CD4-positive, alpha-beta T cell treated with Interleukin-6 for 4 hours (primary cell): ENCODE measurements around the gene TBCCD1.
"Not testable (repeated sequence)": the region's sequence is repeated elsewhere in the genome, so short reads cannot be mapped to it uniquely, and the experiment has no call there.

Source experiments
- DNase-seq: peaks from one replicate; pipeline ENCODE4 v3.0.0-alpha.2; 2020; ENCODE audit warnings: mixed read lengths

The TBCCD1 gene

DNA sequence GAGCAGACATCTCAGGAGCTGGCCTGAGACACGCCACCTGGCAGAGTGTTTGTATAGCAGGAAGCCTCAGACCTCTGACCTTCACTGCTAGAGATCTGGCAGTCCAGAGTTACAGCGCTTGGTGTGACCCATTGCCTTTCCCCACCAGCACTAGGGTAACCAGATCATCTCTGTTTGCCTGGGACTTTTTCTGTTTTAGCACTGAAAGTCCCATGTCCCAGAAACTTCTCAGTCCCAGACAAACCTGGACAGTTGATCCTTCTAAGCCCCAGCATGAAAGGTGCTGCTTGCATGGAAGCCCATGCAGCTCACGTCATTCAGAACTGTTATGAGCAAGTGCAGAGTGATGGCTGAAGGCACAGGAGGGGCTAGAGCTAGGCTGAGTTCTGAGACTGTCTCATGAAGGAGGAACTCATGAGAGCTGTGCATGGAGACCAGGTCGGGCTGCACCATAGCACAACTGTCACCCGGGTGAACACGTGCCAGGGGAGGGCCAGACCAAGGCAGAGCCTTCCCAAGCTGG lies 27.5 kb upstream of the TBCCD1 start:
- no peak for DNase-seq

GRCh38 chr3:186593862-186594261 lies 26.7 kb upstream of the TBCCD1 start:
- no peak for DNase-seq

DNA sequence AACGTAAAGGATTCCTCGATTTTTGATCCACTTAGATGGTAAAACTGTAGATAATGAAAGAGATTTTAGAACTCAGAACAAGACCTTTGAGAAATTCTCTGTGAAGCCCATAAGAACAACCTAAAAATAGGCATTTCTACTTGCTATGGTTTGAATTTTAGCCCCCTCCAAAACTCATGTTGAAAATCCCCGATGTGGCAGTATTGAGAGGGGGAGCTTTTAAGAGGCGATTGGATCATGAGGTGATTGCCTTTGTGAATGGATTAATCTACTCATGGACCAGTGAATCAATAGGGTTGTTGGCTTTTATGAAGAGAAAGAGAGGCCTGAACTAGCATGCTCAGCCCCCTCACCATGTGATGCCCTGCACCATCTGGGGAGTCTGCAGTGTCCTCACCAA lies 25.5 kb upstream of the TBCCD1 start:
- no peak for DNase-seq

GRCh38 chr3:186590580-186591295 lies 23.6 kb upstream of the TBCCD1 start:
- no peak for DNase-seq

DNA sequence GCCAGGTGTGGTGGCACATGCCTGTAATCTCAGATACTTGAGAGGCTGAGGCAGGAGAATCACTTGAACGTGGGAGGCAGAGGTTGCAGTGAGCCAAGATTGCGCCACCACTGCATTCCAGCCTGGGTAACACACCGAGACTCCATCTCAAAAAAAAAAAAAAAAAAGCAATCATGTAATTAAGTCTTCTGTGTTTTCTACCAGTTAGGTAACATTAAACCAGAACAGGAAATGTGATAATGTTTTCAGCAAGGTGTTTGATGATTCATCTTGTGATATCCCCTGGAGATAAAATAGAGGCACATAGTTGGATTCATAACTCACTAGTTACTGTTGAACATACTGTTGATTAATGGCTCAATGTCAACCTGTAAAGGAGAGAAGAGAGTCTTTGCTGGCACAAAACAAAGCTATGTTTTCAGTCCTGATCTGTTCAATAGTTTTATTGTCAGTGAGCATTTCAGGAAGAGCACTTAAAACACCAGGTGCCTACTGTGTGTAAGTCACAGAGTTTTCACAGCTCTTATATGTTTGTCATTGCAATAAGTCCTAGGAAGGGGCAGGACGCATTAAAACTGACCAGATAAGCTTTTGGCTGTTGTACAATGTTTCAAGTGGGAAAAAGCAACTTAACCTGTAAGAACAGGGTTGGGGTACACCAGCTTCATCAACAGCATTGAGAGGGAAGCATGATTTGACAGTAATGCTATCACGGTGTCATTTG lies 22.9 kb upstream of the TBCCD1 start:
- DNase-seq = peak; percentile 6

GRCh38 chr3:186589121-186589520 lies 22.0 kb upstream of the TBCCD1 start:
- DNase-seq = no peak

DNA sequence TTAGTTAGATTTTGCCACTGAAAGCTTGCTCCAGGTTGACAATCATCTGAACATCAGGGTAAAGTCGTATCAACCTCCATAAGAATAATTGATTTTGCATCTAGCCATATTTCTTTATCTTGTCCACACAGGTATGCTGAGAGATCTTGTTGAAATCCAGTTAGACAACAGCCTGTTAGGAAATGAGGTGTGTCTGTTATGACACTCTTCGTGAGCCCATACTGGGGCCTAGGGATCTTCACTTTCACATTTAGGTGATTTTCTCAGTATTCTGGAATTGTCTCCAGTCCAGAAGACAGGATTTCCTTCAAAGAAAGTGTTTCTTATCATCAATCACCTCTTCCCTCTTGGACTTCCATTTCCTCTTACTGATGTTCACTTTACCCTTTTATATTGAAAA lies 21.5 kb upstream of the TBCCD1 start:
- DNase-seq = no peak

DNA sequence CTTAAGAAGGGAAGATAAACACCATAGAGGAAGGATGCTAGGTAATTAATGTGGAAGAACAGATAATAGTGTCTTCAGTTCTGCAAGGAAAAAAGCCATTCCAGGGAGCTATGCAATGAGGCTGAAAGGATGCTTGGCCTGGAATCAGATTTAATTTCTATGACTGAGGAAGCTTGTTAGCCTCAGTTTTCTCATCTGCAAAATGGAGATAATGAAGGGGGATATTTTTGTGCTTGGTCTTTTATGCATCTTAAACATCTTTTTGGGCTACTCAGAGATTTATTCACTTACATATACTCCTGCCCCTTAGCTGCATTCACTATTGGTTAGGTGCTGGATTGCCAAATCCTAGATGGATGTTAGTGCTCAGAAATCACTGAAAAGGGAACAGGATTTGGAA lies 20.0 kb upstream of the TBCCD1 start:
- no peak for DNase-seq

- DNase-seq = not testable (repeated sequence)
These were observed 19.1 kb upstream of the TBCCD1 start for GRCh38 chr3:186586245-186586644.

DNA sequence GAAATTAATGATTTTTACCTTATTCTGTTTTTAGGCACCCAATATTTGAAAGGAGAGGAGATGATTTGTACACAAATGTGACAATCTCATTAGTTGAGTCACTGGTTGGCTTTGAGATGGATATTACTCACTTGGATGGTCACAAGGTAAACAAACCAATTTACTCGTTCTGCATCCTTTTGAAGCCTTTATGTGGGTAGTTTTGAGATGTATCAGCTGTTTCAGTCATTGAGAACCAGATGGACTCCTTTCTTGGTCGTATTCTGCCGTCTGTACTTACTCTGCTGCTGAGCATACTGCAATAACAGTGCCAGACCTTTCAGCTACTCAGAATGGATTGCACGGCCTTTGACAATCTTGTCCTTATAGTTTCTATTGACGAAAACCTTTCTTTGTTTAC lies 16.7 kb upstream of the TBCCD1 start:
- no peak for DNase-seq

GRCh38 chr3:186582541-186582940 lies 15.4 kb upstream of the TBCCD1 start:
- DNase-seq = no peak

GRCh38 chr3:186580785-186581184 lies 13.6 kb upstream of the TBCCD1 start:
- no peak for DNase-seq

- no peak for DNase-seq
These were observed 10.4 kb upstream of the TBCCD1 start for GRCh38 chr3:186577521-186577920.

DNA sequence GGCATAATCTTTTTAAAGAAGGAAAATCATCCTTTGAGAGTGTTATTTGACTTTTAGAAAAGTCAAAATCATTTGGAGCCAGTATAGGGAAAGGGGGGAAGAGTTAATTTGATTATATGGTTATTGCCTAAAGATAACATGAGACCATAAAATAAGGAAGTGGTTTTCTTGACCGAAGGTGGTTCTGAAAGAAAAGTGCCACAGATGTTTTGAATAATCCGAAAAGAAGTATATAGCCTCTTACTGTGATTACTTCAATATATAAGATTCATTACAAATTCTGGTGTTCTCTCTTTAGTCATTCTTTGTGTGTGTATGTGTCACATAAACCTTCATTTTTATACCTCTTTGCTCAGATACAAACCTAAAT lies 4.5 kb upstream of the TBCCD1 start:
- DNase-seq = no peak

DNA sequence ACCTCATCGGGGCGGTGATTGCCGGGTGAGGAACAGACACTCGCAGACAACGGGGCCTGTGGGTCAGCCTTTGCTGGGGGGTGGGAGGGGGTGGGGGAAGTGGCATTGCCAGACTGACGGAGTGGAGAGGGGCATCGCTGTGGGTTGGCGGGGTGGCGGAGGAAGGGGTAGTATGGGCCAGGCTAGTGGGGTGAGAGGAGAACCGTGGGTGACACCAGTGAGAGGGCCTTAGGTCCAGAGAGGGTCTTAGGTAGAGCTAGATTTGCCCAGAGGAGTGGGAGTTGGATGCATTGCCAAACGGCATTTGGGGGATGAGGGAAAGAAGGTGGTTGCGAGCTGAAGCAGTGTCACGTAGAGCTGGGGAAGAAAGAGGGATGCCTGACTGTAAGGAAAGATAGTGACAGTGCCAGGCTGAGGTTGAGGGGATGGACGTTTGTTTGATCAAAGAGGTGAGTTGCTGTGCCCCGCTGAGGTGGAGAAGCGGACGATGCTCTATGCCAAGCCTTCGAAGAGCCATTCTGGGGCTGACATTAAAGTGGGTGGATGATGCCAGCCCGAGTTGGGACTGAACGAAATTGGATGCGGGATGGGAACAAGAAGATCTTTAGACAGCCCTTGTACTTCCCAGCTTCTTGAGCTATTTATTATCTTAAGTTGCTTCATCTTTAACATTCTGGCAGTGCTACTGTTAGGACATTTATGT lies 4.0 kb upstream of the TBCCD1 start:
- DNase-seq = no peak

- peak; percentile 98 for DNase-seq
These were observed 3.2 kb upstream of the TBCCD1 start, which contains the start of gene DNAJB11 for GRCh38 chr3:186570096-186570940. Gene DNAJB11 (plus strand): TSS chr3:186570720. CDS start chr3:186570898, 178 bp downstream.

GRCh38 chr3:186569779-186570095 lies 2.6 kb upstream of the TBCCD1 start:
- DNase-seq = no peak

GRCh38 chr3:186569361-186569760 lies 2.2 kb upstream of the TBCCD1 start:
- not testable (repeated sequence) for DNase-seq

GRCh38 chr3:186566772-186567071 lies 417 bp downstream of the TBCCD1 start:
- no peak for DNase-seq

DNA sequence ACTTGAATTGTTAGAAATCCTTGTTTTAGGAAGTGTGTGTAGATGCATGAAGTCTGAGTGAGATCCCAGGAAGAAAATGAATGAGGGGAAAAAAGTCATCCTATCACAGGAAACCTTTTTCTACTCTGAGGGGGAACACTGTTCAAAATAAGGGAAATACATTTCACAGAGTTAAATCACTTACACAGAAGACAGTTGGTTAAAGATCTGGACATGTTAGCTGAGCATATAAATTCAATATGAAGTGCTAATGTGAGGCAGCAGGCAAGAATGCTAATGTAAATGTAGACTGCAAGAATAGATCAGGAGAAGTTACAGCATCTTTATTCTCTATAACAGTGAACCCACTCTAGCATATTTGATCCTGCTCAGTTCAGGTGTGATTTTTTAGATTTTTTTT lies 2.6 kb downstream of the TBCCD1 start:
- no peak for DNase-seq

DNA sequence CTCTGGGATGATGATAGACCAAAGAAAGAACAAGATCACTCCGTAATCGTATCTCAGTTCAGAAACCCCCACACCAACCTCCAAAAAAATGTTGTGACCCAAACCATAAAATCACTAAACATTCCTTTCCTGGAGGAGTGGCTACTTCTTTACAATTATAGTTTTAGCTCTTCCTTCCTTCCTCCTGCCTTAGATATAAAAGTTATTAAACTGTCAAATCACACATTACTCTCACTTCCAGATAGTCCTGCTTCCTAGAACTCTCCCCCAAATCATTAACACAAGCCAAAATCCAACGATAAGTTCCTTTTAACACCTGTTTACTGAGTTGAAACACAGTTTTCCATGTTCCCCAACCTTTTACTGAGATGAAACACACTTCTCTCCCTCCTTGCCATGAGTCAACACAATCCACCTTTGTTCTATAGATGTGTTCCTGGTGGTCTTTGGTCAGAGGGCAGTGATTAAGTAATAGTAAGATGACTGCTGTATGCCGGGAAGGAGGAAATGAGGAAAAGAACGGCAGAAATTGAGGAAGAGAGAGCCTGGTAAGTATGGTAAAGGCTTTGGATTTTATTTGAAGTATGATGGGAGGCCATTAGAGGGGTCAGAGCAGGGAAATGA lies 14.6 kb downstream of the TBCCD1 start:
- DNase-seq = no peak

DNA sequence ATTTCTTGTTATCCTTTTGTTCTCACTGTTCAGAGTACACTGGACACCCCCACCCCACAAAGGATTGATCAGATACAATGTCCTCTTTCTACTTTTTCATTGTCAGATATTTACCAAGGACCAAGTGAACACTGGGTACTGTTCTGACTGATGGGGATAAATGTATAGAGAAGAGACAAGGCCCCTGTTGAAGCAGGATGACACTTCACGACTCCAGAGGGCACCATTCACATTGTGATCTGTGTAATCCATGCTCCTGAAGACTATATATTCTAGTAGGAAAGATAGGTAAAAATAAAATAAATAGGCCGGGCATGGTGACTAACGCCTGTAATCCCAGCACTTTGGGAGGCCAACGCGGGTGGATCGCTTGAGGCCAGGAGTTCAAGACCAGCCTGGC lies 15.8 kb downstream of the TBCCD1 start:
- no peak for DNase-seq

- DNase-seq = no peak
These were observed 17.6 kb downstream of the TBCCD1 start for GRCh38 chr3:186549497-186549896.
